ENCODE measurements around the gene GCNT1.
"Not testable (repeated sequence)": the region's sequence is repeated elsewhere in the genome, so short reads cannot be mapped to it uniquely, and the experiment has no call there.

GCNT1 gene

GRCh38 chr9:76424491-76424890 lies 34.5 kb upstream of the GCNT1 start:
- no peaks in the 10 kb centered on the region for H3K27me3 ChIP-seq (ENCODE audit: control insufficient read depth in 1 of 2, insufficient read depth in 2 of 2, low read length in 2 of 2)
- H3K9me3 ChIP-seq (ENCODE audit: control insufficient read depth in 1 of 2, low read length in 2 of 2): no peaks in the 10 kb centered on the region
- no peak overlapping the region for H3K9ac ChIP-seq (ENCODE audit: low read depth in 1 of 2, low read length in 2 of 2)
- no peak overlapping the region for H3K4me3 ChIP-seq (ENCODE audit: low read depth in 1 of 2, low read length in 2 of 2)
- no peaks in the 10 kb centered on the region for H3K4me1 ChIP-seq (ENCODE audit: control insufficient read depth in 1 of 2, insufficient read depth in 2 of 2, low read length in 2 of 2)
- no peak overlapping the region for H3K27ac ChIP-seq (ENCODE audit: low read depth, low read length)
- no peaks in the 10 kb centered on the region for H3K36me3 ChIP-seq (ENCODE audit: control insufficient read depth in 1 of 2, insufficient read depth in 2 of 2, low read length in 2 of 2)

GRCh38 chr9:76425677-76426453 lies 33.1 kb upstream of the GCNT1 start:
- no peaks in the 10 kb centered on the region for H3K27me3 ChIP-seq (ENCODE audit: control insufficient read depth in 1 of 2, insufficient read depth in 2 of 2, low read length in 2 of 2)
- H3K4me3 ChIP-seq (ENCODE audit: low read depth in 1 of 2, low read length in 2 of 2): no peak overlapping the region
- H3K4me1 ChIP-seq (ENCODE audit: control insufficient read depth in 1 of 2, insufficient read depth in 2 of 2, low read length in 2 of 2): no peaks in the 10 kb centered on the region
- H3K27ac ChIP-seq (ENCODE audit: low read depth, low read length): no peak overlapping the region
- no peaks in the 10 kb centered on the region for H3K36me3 ChIP-seq (ENCODE audit: control insufficient read depth in 1 of 2, insufficient read depth in 2 of 2, low read length in 2 of 2)
- H3K9ac ChIP-seq (ENCODE audit: low read depth in 1 of 2, low read length in 2 of 2): no peak overlapping the region
- H3K9me3 ChIP-seq (ENCODE audit: control insufficient read depth in 1 of 2, low read length in 2 of 2): no peaks in the 10 kb centered on the region

GRCh38 chr9:76426807-76427419 lies 32.1 kb upstream of the GCNT1 start:
- H3K27ac ChIP-seq (ENCODE audit: low read depth, low read length): no peak overlapping the region

GRCh38 chr9:76431601-76432000 lies 27.4 kb upstream of the GCNT1 start:
- H3K9ac ChIP-seq (ENCODE audit: low read depth in 1 of 2, low read length in 2 of 2): no peak overlapping the region
- H3K36me3 ChIP-seq (ENCODE audit: control insufficient read depth in 1 of 2, insufficient read depth in 2 of 2, low read length in 2 of 2): no peaks in the 10 kb centered on the region
- H3K27ac ChIP-seq (ENCODE audit: low read depth, low read length): no peak overlapping the region
- no peak overlapping the region for H3K4me3 ChIP-seq (ENCODE audit: low read depth in 1 of 2, low read length in 2 of 2)
- no peaks in the 10 kb centered on the region for H3K27me3 ChIP-seq (ENCODE audit: control insufficient read depth in 1 of 2, insufficient read depth in 2 of 2, low read length in 2 of 2)
- H3K9me3 ChIP-seq (ENCODE audit: control insufficient read depth in 1 of 2, low read length in 2 of 2): no peaks in the 10 kb centered on the region
- H3K4me1 ChIP-seq (ENCODE audit: control insufficient read depth in 1 of 2, insufficient read depth in 2 of 2, low read length in 2 of 2): no peaks in the 10 kb centered on the region

More at GRCh38 chr9:76426807-76427419, 32.1 kb upstream of the GCNT1 start:
- Histone ChIP-seq H3K9me3 (ENCODE audit: control insufficient read depth in 1 of 2, low read length in 2 of 2) (no peaks in the 10 kb centered on the region), H3K36me3 (ENCODE audit: control insufficient read depth in 1 of 2, insufficient read depth in 2 of 2, low read length in 2 of 2) (no peaks in the 10 kb centered on the region), H3K27me3 (ENCODE audit: control insufficient read depth in 1 of 2, insufficient read depth in 2 of 2, low read length in 2 of 2) (no peaks in the 10 kb centered on the region), H3K9ac (ENCODE audit: low read depth in 1 of 2, low read length in 2 of 2) (no peak overlapping the region), H3K4me1 (ENCODE audit: control insufficient read depth in 1 of 2, insufficient read depth in 2 of 2, low read length in 2 of 2) (no peaks in the 10 kb centered on the region), H3K4me3 (ENCODE audit: low read depth in 1 of 2, low read length in 2 of 2) (no peak overlapping the region)

GRCh38 chr9:76433406-76433805 lies 25.6 kb upstream of the GCNT1 start:
- H3K27ac ChIP-seq (ENCODE audit: low read depth, low read length): no peak overlapping the region
- H3K27me3 ChIP-seq (ENCODE audit: control insufficient read depth in 1 of 2, insufficient read depth in 2 of 2, low read length in 2 of 2): no peaks in the 10 kb centered on the region
- no peaks in the 10 kb centered on the region for H3K36me3 ChIP-seq (ENCODE audit: control insufficient read depth in 1 of 2, insufficient read depth in 2 of 2, low read length in 2 of 2)
- H3K4me3 ChIP-seq (ENCODE audit: low read depth in 1 of 2, low read length in 2 of 2): no peak overlapping the region
- no peaks in the 10 kb centered on the region for H3K9me3 ChIP-seq (ENCODE audit: control insufficient read depth in 1 of 2, low read length in 2 of 2)
- no peaks in the 10 kb centered on the region for H3K4me1 ChIP-seq (ENCODE audit: control insufficient read depth in 1 of 2, insufficient read depth in 2 of 2, low read length in 2 of 2)
- H3K9ac ChIP-seq (ENCODE audit: low read depth in 1 of 2, low read length in 2 of 2): no peak overlapping the region

GRCh38 chr9:76433836-76434235 lies 25.1 kb upstream of the GCNT1 start:
- no peaks in the 10 kb centered on the region for H3K9me3 ChIP-seq (ENCODE audit: control insufficient read depth in 1 of 2, low read length in 2 of 2)
- no peaks in the 10 kb centered on the region for H3K36me3 ChIP-seq (ENCODE audit: control insufficient read depth in 1 of 2, insufficient read depth in 2 of 2, low read length in 2 of 2)
- no peak overlapping the region for H3K9ac ChIP-seq (ENCODE audit: low read depth in 1 of 2, low read length in 2 of 2)
- no peak overlapping the region for H3K27ac ChIP-seq (ENCODE audit: low read depth, low read length)
- no peak overlapping the region for H3K4me3 ChIP-seq (ENCODE audit: low read depth in 1 of 2, low read length in 2 of 2)
- H3K4me1 ChIP-seq (ENCODE audit: control insufficient read depth in 1 of 2, insufficient read depth in 2 of 2, low read length in 2 of 2): no peaks in the 10 kb centered on the region
- no peaks in the 10 kb centered on the region for H3K27me3 ChIP-seq (ENCODE audit: control insufficient read depth in 1 of 2, insufficient read depth in 2 of 2, low read length in 2 of 2)

- H3K9ac ChIP-seq (ENCODE audit: low read depth in 1 of 2, low read length in 2 of 2); H3K36me3 ChIP-seq (ENCODE audit: control insufficient read depth in 1 of 2, insufficient read depth in 2 of 2, low read length in 2 of 2); H3K27me3 ChIP-seq (ENCODE audit: control insufficient read depth in 1 of 2, insufficient read depth in 2 of 2, low read length in 2 of 2); H3K27ac ChIP-seq (ENCODE audit: low read depth, low read length); H3K4me3 ChIP-seq (ENCODE audit: low read depth in 1 of 2, low read length in 2 of 2); H3K9me3 ChIP-seq (ENCODE audit: control insufficient read depth in 1 of 2, low read length in 2 of 2); H3K4me1 ChIP-seq (ENCODE audit: control insufficient read depth in 1 of 2, insufficient read depth in 2 of 2, low read length in 2 of 2): not testable (repeated sequence)
Measured at GRCh38 chr9:76434897-76435296, 24.1 kb upstream of the GCNT1 start.

GRCh38 chr9:76437017-76437699 lies 21.8 kb upstream of the GCNT1 start:
- H3K4me3 ChIP-seq (ENCODE audit: low read depth in 1 of 2, low read length in 2 of 2); H3K4me1 ChIP-seq (ENCODE audit: control insufficient read depth in 1 of 2, insufficient read depth in 2 of 2, low read length in 2 of 2); H3K27ac ChIP-seq (ENCODE audit: low read depth, low read length); H3K36me3 ChIP-seq (ENCODE audit: control insufficient read depth in 1 of 2, insufficient read depth in 2 of 2, low read length in 2 of 2); H3K9me3 ChIP-seq (ENCODE audit: control insufficient read depth in 1 of 2, low read length in 2 of 2); H3K27me3 ChIP-seq (ENCODE audit: control insufficient read depth in 1 of 2, insufficient read depth in 2 of 2, low read length in 2 of 2); H3K9ac ChIP-seq (ENCODE audit: low read depth in 1 of 2, low read length in 2 of 2): not testable (repeated sequence)

GRCh38 chr9:76438841-76439588 lies 20.0 kb upstream of the GCNT1 start:
- Histone ChIP-seq H3K9ac (ENCODE audit: low read depth in 1 of 2, low read length in 2 of 2) (no peak overlapping the region), H3K9me3 (ENCODE audit: control insufficient read depth in 1 of 2, low read length in 2 of 2) (peaks cover 0 to 2% of the 10 kb centered on the region in 2 donors), H3K36me3 (ENCODE audit: control insufficient read depth in 1 of 2, insufficient read depth in 2 of 2, low read length in 2 of 2) (no peaks in the 10 kb centered on the region), H3K4me1 (ENCODE audit: control insufficient read depth in 1 of 2, insufficient read depth in 2 of 2, low read length in 2 of 2) (no peaks in the 10 kb centered on the region), H3K27ac (ENCODE audit: low read depth, low read length) (no peak overlapping the region), H3K27me3 (ENCODE audit: control insufficient read depth in 1 of 2, insufficient read depth in 2 of 2, low read length in 2 of 2) (no peaks in the 10 kb centered on the region), H3K4me3 (ENCODE audit: low read depth in 1 of 2, low read length in 2 of 2) (no peak overlapping the region)
